K562 (cell line): ENCODE measurements around the gene DRD2. TPM values are rescaled to one million over a fixed set of nuclear protein-coding genes. Genes with fewer than 3 reads are reported as not detected.

Experiments used
- ATAC-seq: fragments of 200-7000 bp; cut with Tn5 transposase; 3 replicates; pipeline ENCODE4 v1.9.1; 2020; ENCODE audit warnings: moderate library complexity
- BruUV-seq: library from RNA; stranded (reverse); fragments of 400-500 nt; replicated peaks from 2 replicates; lab custom pipeline; 2021; lab: Mats Ljungman, UMichigan
- CTCF ChIA-PET: fragments of 300-600 bp; formaldehyde crosslinking; extraction: SDS; loops from one replicate; lab custom pipeline; 2021; ENCODE audit warnings: low intra/inter-chr PET ratio; lab: Yijun Ruan, JAX
- POLR2A ChIA-PET: fragments of 300-600, 350-650 bp; sonication (Branson Sonifier 250); formaldehyde crosslinking; extraction: SDS; loops from one replicate; lab custom pipeline; 2021; ENCODE audit warnings: antibody characterized with exemption, inconsistent platforms; lab: Yijun Ruan, JAX
- DNase-seq, 4 experiments: peaks; one replicate each; pipeline versions ENCODE4 v3.0.0 to v3.0.0-alpha.2; 2011 to 2018; ENCODE audit warnings: low spot score in 3 of 4, mixed read lengths in 3 of 4; ENCODE audit errors: extremely low read depth in 1 of 4
- FAIRE-seq: peaks from 2 replicates; lab custom pipeline; 2011; peaks lifted over from hg19 to GRCh38; lab: Jason Lieb, UNC
- H2AFZ ChIP-seq: 2 replicates; pipeline ENCODE4 v1.6.0; 2011; ENCODE audit warnings: low read depth, low read length, control low read depth, inconsistent platforms
- H3K27ac ChIP-seq: fragments of 200-600 bp; 3 replicates; pipeline ENCODE4 v1.8.0; 2011; ENCODE audit warnings: low read depth, mild to moderate bottlenecking, control low read depth, inconsistent platforms, low read length, moderate library complexity, mixed read lengths; ENCODE audit errors: extremely low read depth
- H3K27me3 ChIP-seq, 2 experiments: fragments of 300-600 bp in 1 of 2; 2 replicates in 1 of 2; 3 replicates in 1 of 2; pipeline versions ENCODE4 v1.6.0 to v1.8.0; 2011; ENCODE audit warnings: inconsistent platforms in 2 of 2, low read length in 2 of 2, mild to moderate bottlenecking in 1 of 2, mixed read lengths in 1 of 2, moderate library complexity in 1 of 2; ENCODE audit not compliant: control insufficient read depth in 2 of 2, insufficient read depth in 2 of 2
- H3K36me3 ChIP-seq: fragments of 300-600 bp; 3 replicates; pipeline ENCODE4 v1.8.0; 2011; ENCODE audit warnings: mild to moderate bottlenecking, low read length, inconsistent platforms; ENCODE audit not compliant: control insufficient read depth, insufficient read depth
- H3K4me1 ChIP-seq, 2 experiments: fragments of 200-600 bp in 1 of 2; replicated peaks in 1 of 2; 2 replicates in 1 of 2; 3 replicates in 1 of 2; pipeline versions ENCODE4 v1.5.1 to v1.8.0; 2011; ENCODE audit warnings: inconsistent platforms in 2 of 2, low read length in 2 of 2, mild to moderate bottlenecking in 1 of 2, mixed read lengths in 1 of 2, moderate library complexity in 1 of 2; ENCODE audit not compliant: control insufficient read depth in 2 of 2, insufficient read depth in 2 of 2
- H3K4me2 ChIP-seq: 2 replicates; pipeline ENCODE4 v1.6.1; 2011; ENCODE audit warnings: low read length, control low read depth, inconsistent platforms, mixed read lengths; ENCODE audit not compliant: insufficient read depth
- H3K4me3 ChIP-seq: fragments of 200-600 bp; sonication (generic), shearing (Covaris generic); 2 replicates; pipeline ENCODE4 v1.5.1; 2016; ENCODE audit warnings: control low read depth, inconsistent platforms
- H3K79me2 ChIP-seq: fragments of 200-600 bp; 3 replicates; pipeline ENCODE4 v1.8.0; 2011; ENCODE audit warnings: low read length, inconsistent platforms; ENCODE audit not compliant: control insufficient read depth, insufficient read depth
- H3K9ac ChIP-seq, 2 experiments: 2 replicates each; pipeline versions ENCODE4 v1.6.0 to v1.6.1; 2011; ENCODE audit warnings: low read depth in 2 of 2, low read length in 2 of 2, control low read depth in 1 of 2, inconsistent platforms in 1 of 2, mild to moderate bottlenecking in 1 of 2, mixed read lengths in 1 of 2; ENCODE audit not compliant: insufficient read depth in 1 of 2
- H3K9me1 ChIP-seq: one replicate; pipeline ENCODE4 v1.6.0; 2011; ENCODE audit warnings: inconsistent platforms, mild to moderate bottlenecking, low read length, moderate library complexity; ENCODE audit not compliant: control insufficient read depth, insufficient read depth
- H3K9me3 ChIP-seq: replicated peaks from 2 replicates; pipeline ENCODE4 v1.5.1; 2011; ENCODE audit warnings: low read depth, low read length, inconsistent platforms; ENCODE audit not compliant: control insufficient read depth, insufficient read depth
- H4K20me1 ChIP-seq: replicated peaks from 2 replicates; pipeline ENCODE4 v1.6.1; 2011; ENCODE audit warnings: low read length, inconsistent platforms, mixed read lengths; ENCODE audit not compliant: control insufficient read depth, insufficient read depth
- CHD4 ChIP-seq: fragments of 200-600 bp; sonication (generic); IDR thresholded peaks from 3 replicates; pipeline ENCODE4 v1.6.1; 2012; ENCODE audit warnings: low read depth, mild to moderate bottlenecking, mixed read lengths, low read length, inconsistent platforms; ENCODE audit not compliant: insufficient read depth, insufficient replicate concordance, poor library complexity, severe bottlenecking
- KDM1A ChIP-seq, 2 experiments: fragments of 450-650 bp; IDR thresholded peaks; 2 replicates each; pipeline ENCODE4 v1.6.1; 2016; ENCODE audit warnings: mild to moderate bottlenecking in 2 of 2
- WGBS: fragments of 100-300 bp; shearing (Covaris generic); methylation state at CpG from one replicate; pipeline ENCODE4 v1.1.6; 2016; ENCODE audit warnings: low coverage, mixed read lengths; ENCODE audit not compliant: insufficient coverage; ENCODE audit errors: missing lambda C conversion rate; 5-methylcytosine and 5-hydroxymethylcytosine counted together
- in situ Hi-C: fragments of 300-500 bp; cut with MboI; formaldehyde crosslinking; loops from 4 replicates; pipeline ENCODE4 v1.15.0; 2018; ENCODE audit warnings: inconsistent platforms, mixed read lengths
- intact Hi-C: fragments of 100-400 bp; cut with micrococcal nuclease; formaldehyde crosslinking; loops from 2 replicates; pipeline ENCODE4 v1.14.2; 2022
- microRNA-seq: library from miRNA; unstranded; fragments of <30 nt; microRNA quantifications from one replicate; pipeline ENCODE4, GENCODE V29; 2018; ENCODE audit warnings: borderline microRNAs expressed
- polyA plus RNA-seq, 8 experiments: library from polyadenylated mRNA; depleted of rRNA in 4 of 8; stranded (reverse) in 5 of 8; unstranded in 3 of 8; fragments of >200 nt; fragmentation: Nextera tagmentation in 2 of 8; fragmentation: Illumina TruSeq in 1 of 8; extraction: Ambion mirVana in 2 of 8; extraction: Trizol in 1 of 8; gene quantifications; 2 replicates each; pipeline versions ENCODE4 v1.2.1 to v1.2.3, GENCODE V29; 2011 to 2014; ENCODE audit warnings: inconsistent platforms in 1 of 8, missing spikeins in 1 of 8
- small RNA-seq: library from RNA; depleted of rRNA; stranded (forward); fragments of <200 nt; gene quantifications from one replicate; pipeline ENCODE3, GENCODE V24; 2014
- total RNA-seq, 7 experiments: library from RNA; depleted of rRNA in 6 of 7; stranded (reverse); fragments of >200 nt in 6 of 7; fragmentation: Illumina TruSeq in 2 of 7; extraction: Trizol in 2 of 7; gene quantifications; 2 replicates each; pipeline versions ENCODE4 v1.2.1 to v1.2.3, GENCODE V29; 2011 to 2021; ENCODE audit warnings: low replicate concordance in 1 of 7

The DRD2 gene
- total and polyA plus RNA-seq, 9 of the 15 experiments (the other 6 are each of a cell fraction or from before 2014, with no cell fraction given) = not detected

GRCh38 chr11:113363406-113363805 is 111.8 kb downstream of the DRD2 start:
- no TSS peak for BruUV-seq
- no peaks in the 10 kb centered on the region for H3K4me1 ChIP-seq
- FAIRE-seq (no peak), ATAC-seq (no peak), DNase-seq (no peak)
- in situ Hi-C loops = no loop called here
- H3K4me2 ChIP-seq = no peak overlapping the region
- intact Hi-C loops = no loop called here
- no peaks in the 10 kb centered on the region for H4K20me1 ChIP-seq
- no peak overlapping the region for H3K9ac ChIP-seq
- 29% methylated on average over 4 of the region's 5 CpGs for WGBS
- no peak overlapping the region for H3K4me3 ChIP-seq
- H3K27me3 ChIP-seq = peaks cover 0 to 23% of the 10 kb centered on the region in 2 experiments; a peak in 2 of 5 replicates
- no peaks in the 10 kb centered on the region for H3K36me3 ChIP-seq
- no peak overlapping the region for H2AFZ ChIP-seq
- no peak overlapping the region for H3K27ac ChIP-seq
- H3K9me3 ChIP-seq = no peaks in the 10 kb centered on the region
- CTCF ChIA-PET = no interaction called here
- TF ChIP-seq CHD4 = no peak
- TF ChIP-seq KDM1A (IDR thresholded peaks at IDR 0.05) = peak in 1 of 2 experiments; percentile 10; a peak in 2 of 4 replicates
- H3K79me2 ChIP-seq = no peaks in the 10 kb centered on the region
- POLR2A ChIA-PET = interaction anchor here (0.7 to 1.0 kb wide), 2 partner anchors 9 to 19 kb away, joined by 3 read pairs; no protein-coding TSS in a partner anchor
- H3K9me1 ChIP-seq = no peaks in the 10 kb centered on the region

Small RNA genes within 50 kb of the gene (microRNA-seq; reads per million reads assigned to microRNA genes)
- not detected for gene MIR4301

Small RNA genes within 50 kb of the gene (small RNA-seq; reads per million reads assigned to genes)
- gene MIR4301 = not detected

Other genes starting within 250 kb of the DRD2 start
- 10.0 and 18.9 TPM in 2 replicates for gene TTC12, start 160.8 kb downstream of the DRD2 start, total RNA-seq (2014; rRNA removed)
- 15.1 and 15.3 TPM in 2 replicates for gene TTC12, start 160.8 kb downstream of the DRD2 start, total RNA-seq (2014; rRNA removed; fragmentation: Illumina TruSeq; extraction: Trizol)
- gene TTC12, start 160.8 kb downstream of the DRD2 start, total RNA-seq (2015; rRNA removed; fragmentation: Illumina TruSeq; extraction: Trizol) = 16.0 and 18.9 TPM in 2 replicates
- 8.4 and 8.5 TPM in 2 replicates for gene TTC12, start 160.8 kb downstream of the DRD2 start, total RNA-seq (2021)
- gene TTC12, start 160.8 kb downstream of the DRD2 start, polyA plus RNA-seq (2011; rRNA removed) = 10.2 and 13.4 TPM in 2 replicates
- gene TTC12, start 160.8 kb downstream of the DRD2 start, polyA plus RNA-seq (2014; fragmentation: Illumina TruSeq; extraction: Trizol) = 12.1 and 14.0 TPM in 2 replicates
- 1 to 10 TPM; 5.1 to 9.1 TPM for gene TTC12, start 160.8 kb downstream of the DRD2 start, polyA plus RNA-seq (2014; fragmentation: Nextera tagmentation; extraction: Ambion mirVana)
- 9.4 and 19.9 TPM in 2 replicates for gene TTC12, start 160.8 kb downstream of the DRD2 start, polyA plus RNA-seq (2014; rRNA removed)
- gene ANKK1, start 87.6 kb downstream of the DRD2 start, total RNA-seq (2014; rRNA removed) = not detected in 2 replicates
- gene ANKK1, start 87.6 kb downstream of the DRD2 start, total RNA-seq (2014; rRNA removed; fragmentation: Illumina TruSeq; extraction: Trizol) = not detected in 2 replicates
- gene ANKK1, start 87.6 kb downstream of the DRD2 start, total RNA-seq (2015; rRNA removed; fragmentation: Illumina TruSeq; extraction: Trizol) = not detected in 2 replicates
- not detected in 2 replicates for gene ANKK1, start 87.6 kb downstream of the DRD2 start, total RNA-seq (2021)
- not detected in 2 replicates for gene ANKK1, start 87.6 kb downstream of the DRD2 start, polyA plus RNA-seq (2011; rRNA removed)
- not detected in 2 replicates for gene ANKK1, start 87.6 kb downstream of the DRD2 start, polyA plus RNA-seq (2014; fragmentation: Illumina TruSeq; extraction: Trizol)
- not detected for gene ANKK1, start 87.6 kb downstream of the DRD2 start, polyA plus RNA-seq (2014; fragmentation: Nextera tagmentation; extraction: Ambion mirVana)
- gene ANKK1, start 87.6 kb downstream of the DRD2 start, polyA plus RNA-seq (2014; rRNA removed) = not detected in 2 replicates
- 0.57 TPM in 1 of 2 replicates, not detected in the other for gene TMPRSS5, start 230.9 kb upstream of the DRD2 start, total RNA-seq (2014; rRNA removed)
- gene TMPRSS5, start 230.9 kb upstream of the DRD2 start, total RNA-seq (2014; rRNA removed; fragmentation: Illumina TruSeq; extraction: Trizol) = 0.18 TPM in 1 of 2 replicates, not detected in the other
- 0.15 and 0.18 TPM in 2 replicates for gene TMPRSS5, start 230.9 kb upstream of the DRD2 start, total RNA-seq (2015; rRNA removed; fragmentation: Illumina TruSeq; extraction: Trizol)
- gene TMPRSS5, start 230.9 kb upstream of the DRD2 start, total RNA-seq (2021) = 0.34 and 0.49 TPM in 2 replicates
- gene TMPRSS5, start 230.9 kb upstream of the DRD2 start, polyA plus RNA-seq (2011; rRNA removed) = 0.17 and 0.24 TPM in 2 replicates
- 0.07 and 0.08 TPM in 2 replicates for gene TMPRSS5, start 230.9 kb upstream of the DRD2 start, polyA plus RNA-seq (2014; fragmentation: Illumina TruSeq; extraction: Trizol)
- under 1 TPM; 0.08 to 0.10 TPM for gene TMPRSS5, start 230.9 kb upstream of the DRD2 start, polyA plus RNA-seq (2014; fragmentation: Nextera tagmentation; extraction: Ambion mirVana)
- gene TMPRSS5, start 230.9 kb upstream of the DRD2 start, polyA plus RNA-seq (2014; rRNA removed) = 0.27 and 0.61 TPM in 2 replicates